ENCODE data around the gene KEL.

The KEL gene

GRCh38 chr7:142960955-142961512 is 1.1 kb downstream of the KEL start:
- no peak for DNase-seq (ENCODE audit: low read depth)

GRCh38 chr7:142959202-142959601 is 3.0 kb downstream of the KEL start:
- no peak for DNase-seq (ENCODE audit: low read depth)

- no peak for DNase-seq (ENCODE audit: low read depth)
These were observed 4.4 kb downstream of the KEL start for GRCh38 chr7:142957723-142958122.

GRCh38 chr7:142956951-142957623 is 5.1 kb downstream of the KEL start:
- DNase-seq (ENCODE audit: low read depth): no peak

- no peak for DNase-seq (ENCODE audit: low read depth)
These were observed 7.4 kb downstream of the KEL start for GRCh38 chr7:142954680-142955268.

GRCh38 chr7:142950235-142950634 is 11.9 kb downstream of the KEL start:
- DNase-seq (ENCODE audit: low read depth): no peak

GRCh38 chr7:142948603-142949002 is 13.6 kb downstream of the KEL start:
- no peak for DNase-seq (ENCODE audit: low read depth)

- DNase-seq (ENCODE audit: low read depth): no peak
These were observed 17.2 kb downstream of the KEL start for GRCh38 chr7:142945001-142945400.

- no peak for DNase-seq (ENCODE audit: low read depth)
These were observed 18.4 kb downstream of the KEL start for GRCh38 chr7:142943706-142944268.

- no peak for DNase-seq (ENCODE audit: low read depth)
These were observed 19.4 kb downstream of the KEL start for GRCh38 chr7:142942746-142943145.

GRCh38 chr7:142941541-142941940 is 20.6 kb downstream of the KEL start:
- no peak for DNase-seq (ENCODE audit: low read depth)

- DNase-seq (ENCODE audit: low read depth): no peak
These were observed 21.1 kb downstream of the KEL start for GRCh38 chr7:142940966-142941535.

- no peak for DNase-seq (ENCODE audit: low read depth)
These were observed 22.8 kb downstream of the KEL start, which contains the start of gene LLCFC1 for GRCh38 chr7:142939226-142939910. LLCFC1 (plus strand) TSS chr7:142939484; CDS start chr7:142939622, 138 bp downstream.

GRCh38 chr7:142938611-142939010 is 23.6 kb downstream of the KEL start:
- DNase-seq (ENCODE audit: low read depth): no peak

- DNase-seq (ENCODE audit: low read depth): no peak
These were observed 26.1 kb downstream of the KEL start for GRCh38 chr7:142935941-142936565.

GRCh38 chr7:142934056-142934455 is 28.1 kb downstream of the KEL start:
- no peak for DNase-seq (ENCODE audit: low read depth)

GRCh38 chr7:142933624-142934023 is 28.5 kb downstream of the KEL start, which contains the start of gene TRPV5:
TRPV5 (minus strand) TSS chr7:142933746; CDS start chr7:142933459, 287 bp downstream.
- no peak for DNase-seq (ENCODE audit: low read depth)

GRCh38 chr7:142933092-142933475 is 29.1 kb downstream of the KEL start:
- DNase-seq (ENCODE audit: low read depth): no peak

GRCh38 chr7:142932386-142933091 is 29.6 kb downstream of the KEL start:
- DNase-seq (ENCODE audit: low read depth): no peak

GRCh38 chr7:142930126-142930730 is 31.9 kb downstream of the KEL start:
- DNase-seq (ENCODE audit: low read depth): no peak

- no peak for DNase-seq (ENCODE audit: low read depth)
These were observed 34.2 kb downstream of the KEL start for GRCh38 chr7:142927949-142928348.
